ENCODE data around the gene OR2B3. TPM values are rescaled to one million over a fixed set of nuclear protein-coding genes. Genes with fewer than 3 reads are reported as not detected.
"Not testable (repeated sequence)": the region's sequence is repeated elsewhere in the genome, so short reads cannot be mapped to it uniquely, and the experiment has no call there.

Gene OR2B3
- total RNA-seq, result not detected in 3 replicates
- long read RNA-seq, result 0 reads

GRCh38 chr6:29087213-29087612, at the start of gene OR2B3:
OR2B3 (minus strand) TSS chr6:29087313; CDS start chr6:29087248, 65 bp downstream.
- H3K27ac Mint-ChIP-seq (ENCODE audit: unreplicated experiment), result no peak within 1 kb of the TSS
- peaks cover 3% of the 10 kb centered on the region for H3K27me3 Mint-ChIP-seq (ENCODE audit: low read depth)
- no peaks in the 10 kb centered on the region for H3K36me3 Mint-ChIP-seq (ENCODE audit: low read depth)
- DNase-seq (ENCODE audit: low spot score), result no peak
- H3K4me1 Mint-ChIP-seq (ENCODE audit: low read depth), result no peaks in the 10 kb centered on the region
- H3K9me3 Mint-ChIP-seq (ENCODE audit: low read depth), result no peaks in the 10 kb centered on the region
- H3K4me3 Mint-ChIP-seq (ENCODE audit: unreplicated experiment), result no peak within 1 kb of the TSS
- TF ChIP-seq CTCF (IDR thresholded peaks at IDR 0.05), result no peak

- no peak overlapping the region for H3K27ac Mint-ChIP-seq (ENCODE audit: unreplicated experiment)
- no peaks in the 10 kb centered on the region for H3K36me3 Mint-ChIP-seq (ENCODE audit: low read depth)
- DNase-seq (ENCODE audit: low spot score), result no peak
- no peak for TF ChIP-seq CTCF (IDR thresholded peaks at IDR 0.05)
- H3K27me3 Mint-ChIP-seq (ENCODE audit: low read depth), result peaks cover 17% of the 10 kb centered on the region
- no peaks in the 10 kb centered on the region for H3K4me1 Mint-ChIP-seq (ENCODE audit: low read depth)
- no peak overlapping the region for H3K4me3 Mint-ChIP-seq (ENCODE audit: unreplicated experiment)
- H3K9me3 Mint-ChIP-seq (ENCODE audit: low read depth), result no peaks in the 10 kb centered on the region
Measured at GRCh38 chr6:29131691-29132090, 44.6 kb upstream of the OR2B3 start.

GRCh38 chr6:29130644-29131043, 43.5 kb upstream of the OR2B3 start:
- no peak overlapping the region for H3K4me3 Mint-ChIP-seq (ENCODE audit: unreplicated experiment)
- no peak for DNase-seq (ENCODE audit: low spot score)

GRCh38 chr6:29129326-29130012, 42.4 kb upstream of the OR2B3 start:
- DNase-seq (ENCODE audit: low spot score), result no peak
- no peak overlapping the region for H3K27ac Mint-ChIP-seq (ENCODE audit: unreplicated experiment)
- no peaks in the 10 kb centered on the region for H3K9me3 Mint-ChIP-seq (ENCODE audit: low read depth)
- H3K36me3 Mint-ChIP-seq (ENCODE audit: low read depth), result no peaks in the 10 kb centered on the region
- H3K4me3 Mint-ChIP-seq (ENCODE audit: unreplicated experiment), result no peak overlapping the region
- peaks cover 14% of the 10 kb centered on the region for H3K27me3 Mint-ChIP-seq (ENCODE audit: low read depth)
- no peak for TF ChIP-seq CTCF (IDR thresholded peaks at IDR 0.05)
- no peaks in the 10 kb centered on the region for H3K4me1 Mint-ChIP-seq (ENCODE audit: low read depth)

More at GRCh38 chr6:29130644-29131043, 43.5 kb upstream of the OR2B3 start:
- Mint-ChIP-seq H3K4me1 (ENCODE audit: low read depth) (no peaks in the 10 kb centered on the region), H3K27me3 (ENCODE audit: low read depth) (peaks cover 17% of the 10 kb centered on the region), H3K36me3 (ENCODE audit: low read depth) (no peaks in the 10 kb centered on the region), H3K27ac (ENCODE audit: unreplicated experiment) (no peak overlapping the region), H3K9me3 (ENCODE audit: low read depth) (no peaks in the 10 kb centered on the region)
- TF ChIP-seq CTCF (IDR thresholded peaks at IDR 0.05), result no peak

- not testable (repeated sequence) for H3K4me3 Mint-ChIP-seq (ENCODE audit: unreplicated experiment); H3K36me3 Mint-ChIP-seq (ENCODE audit: low read depth); H3K27ac Mint-ChIP-seq (ENCODE audit: unreplicated experiment); H3K4me1 Mint-ChIP-seq (ENCODE audit: low read depth); DNase-seq (ENCODE audit: low spot score); H3K9me3 Mint-ChIP-seq (ENCODE audit: low read depth)
- peaks cover 13% of the 10 kb centered on the region for H3K27me3 Mint-ChIP-seq (ENCODE audit: low read depth)
Measured at GRCh38 chr6:29114964-29115363, 27.9 kb upstream of the OR2B3 start.

GRCh38 chr6:29112135-29112534, 25.0 kb upstream of the OR2B3 start:
- TF ChIP-seq CTCF (IDR thresholded peaks at IDR 0.05), result no peak

More at GRCh38 chr6:29112135-29112534, 25.0 kb upstream of the OR2B3 start:
- Mint-ChIP-seq H3K4me1 (ENCODE audit: low read depth) (no peaks in the 10 kb centered on the region), H3K36me3 (ENCODE audit: low read depth) (no peaks in the 10 kb centered on the region), H3K27me3 (ENCODE audit: low read depth) (peaks cover 14% of the 10 kb centered on the region), H3K27ac (ENCODE audit: unreplicated experiment) (no peak overlapping the region), H3K4me3 (ENCODE audit: unreplicated experiment) (no peak overlapping the region), H3K9me3 (ENCODE audit: low read depth) (no peaks in the 10 kb centered on the region)
- no peak for DNase-seq (ENCODE audit: low spot score)
